WTC11 (cell line): ENCODE measurements around the gene SMIM11. TPM values are rescaled to one million over a fixed set of nuclear protein-coding genes. Genes with fewer than 3 reads are reported as not detected.

ENCODE experiments used
- ATAC-seq: fragments of 200-7000 bp; cut with Tn5 transposase; 2 replicates; pipeline ENCODE4 v1.10.0; 2021; ENCODE audit warnings: mild to moderate bottlenecking, moderate library complexity
- CTCF ChIA-PET: fragments of 300-600 bp; sonication (Branson Sonifier 250); formaldehyde crosslinking; loops from one replicate; lab custom pipeline; 2021; ENCODE audit warnings: antibody characterized with exemption; lab: Charles Lee
- POLR2A ChIA-PET: fragments of 350-600 bp; sonication (Branson Sonifier 250); formaldehyde crosslinking; loops from one replicate; lab custom pipeline; 2021; ENCODE audit warnings: antibody characterized with exemption; lab: Charles Lee
- DNase-seq: peaks from one replicate; pipeline ENCODE4 v3.0.0; 2021; ENCODE audit warnings: low spot score
- H3K27ac Mint-ChIP-seq: 2 replicates; pipeline ENCODE4 v1.8.0; 2021; ENCODE audit warnings: mixed read lengths
- H3K27me3 Mint-ChIP-seq: 2 replicates; pipeline ENCODE4 v1.8.0; 2021; ENCODE audit warnings: low read depth, mild to moderate bottlenecking, moderate library complexity, mixed read lengths
- H3K36me3 Mint-ChIP-seq: 2 replicates; pipeline ENCODE4 v1.8.0; 2021; ENCODE audit warnings: mixed read lengths
- H3K4me1 Mint-ChIP-seq: 2 replicates; pipeline ENCODE4 v1.8.0; 2022; ENCODE audit warnings: mixed read lengths
- H3K4me3 Mint-ChIP-seq: 2 replicates; pipeline ENCODE4 v1.8.0; 2021; ENCODE audit warnings: mild to moderate bottlenecking, moderate library complexity, mixed read lengths
- H3K9me3 Mint-ChIP-seq: 2 replicates; pipeline ENCODE4 v1.8.0; 2021; ENCODE audit warnings: mixed read lengths
- CBFB ChIP-seq: sonication (generic); formaldehyde crosslinking; IDR thresholded peaks from 2 replicates; pipeline ENCODE4 v1.8.1; 2022; ENCODE audit warnings: mild to moderate bottlenecking, low read depth, missing genetic modification reagents
- ESRRA ChIP-seq: sonication (generic); formaldehyde crosslinking; IDR thresholded peaks from 2 replicates; pipeline ENCODE4 v1.8.1; 2022; ENCODE audit warnings: mild to moderate bottlenecking, missing genetic modification reagents, borderline replicate concordance
- FOXJ3 ChIP-seq: sonication (generic); formaldehyde crosslinking; IDR thresholded peaks from 2 replicates; pipeline ENCODE4 v1.9.0; 2021; ENCODE audit warnings: missing genetic modification reagents, mild to moderate bottlenecking, borderline replicate concordance
- FOXK1 ChIP-seq: sonication (generic); formaldehyde crosslinking; IDR thresholded peaks from 2 replicates; pipeline ENCODE4 v1.8.0; 2022; ENCODE audit warnings: mild to moderate bottlenecking, moderate library complexity, missing genetic modification reagents
- GTF2I ChIP-seq: fragments of 250-450 bp; sonication (Bioruptor Pico); conservative IDR thresholded peaks from 2 replicates; pipeline ENCODE4 v1.4.0; 2021; ENCODE audit warnings: mild to moderate bottlenecking
- HMGA2 ChIP-seq: fragments of 250-450 bp; sonication (Bioruptor Pico); IDR thresholded peaks from 2 replicates; pipeline ENCODE4 v1.4.0; 2021; ENCODE audit warnings: mild to moderate bottlenecking, moderate library complexity
- KAT7 ChIP-seq: sonication (generic); formaldehyde crosslinking; IDR thresholded peaks from 2 replicates; pipeline ENCODE4 v1.8.1; 2023; ENCODE audit warnings: missing genetic modification reagents, mild to moderate bottlenecking, borderline replicate concordance
- NFE2L1 ChIP-seq: sonication (generic); formaldehyde crosslinking; IDR thresholded peaks from 2 replicates; pipeline ENCODE4 v1.8.1; 2023; ENCODE audit warnings: missing genetic modification reagents
- NR1H2 ChIP-seq: sonication (generic); formaldehyde crosslinking; IDR thresholded peaks from 2 replicates; pipeline ENCODE4 v1.9.0; 2021; ENCODE audit warnings: mild to moderate bottlenecking, moderate library complexity, missing genetic modification reagents
- NR2C2 ChIP-seq: sonication (generic); formaldehyde crosslinking; IDR thresholded peaks from 2 replicates; pipeline ENCODE4 v1.8.0; 2022; ENCODE audit warnings: mild to moderate bottlenecking, missing genetic modification reagents
- NR3C1 ChIP-seq: sonication (generic); formaldehyde crosslinking; conservative IDR thresholded peaks from 2 replicates; pipeline ENCODE4 v1.8.1; 2023; ENCODE audit warnings: low read depth, mild to moderate bottlenecking, missing genetic modification reagents
- TEAD4 ChIP-seq: sonication (generic); formaldehyde crosslinking; IDR thresholded peaks from 2 replicates; pipeline ENCODE4 v1.8.0; 2022; ENCODE audit warnings: mild to moderate bottlenecking, missing genetic modification reagents
- TP53 ChIP-seq: sonication (generic); formaldehyde crosslinking; IDR thresholded peaks from 2 replicates; pipeline ENCODE4 v1.8.1; 2023; ENCODE audit warnings: mild to moderate bottlenecking, missing genetic modification reagents
- ZBTB21 ChIP-seq: sonication (generic); formaldehyde crosslinking; IDR thresholded peaks from 2 replicates; pipeline ENCODE4 v1.8.1; 2023; ENCODE audit warnings: mild to moderate bottlenecking, missing genetic modification reagents, borderline replicate concordance
- ZNF219 ChIP-seq: sonication (generic); formaldehyde crosslinking; IDR thresholded peaks from 2 replicates; pipeline ENCODE4 v1.8.0; 2023; ENCODE audit warnings: missing genetic modification reagents, mild to moderate bottlenecking, borderline replicate concordance
- ZNF512 ChIP-seq: sonication (generic); formaldehyde crosslinking; IDR thresholded peaks from 2 replicates; pipeline ENCODE4 v1.8.1; 2022; ENCODE audit warnings: missing genetic modification reagents, borderline replicate concordance
- ZSCAN18 ChIP-seq: fragments of 250-450 bp; sonication (Bioruptor Pico); IDR thresholded peaks from 2 replicates; pipeline ENCODE4 v2.1.2; 2022; ENCODE audit warnings: mild to moderate bottlenecking, moderate library complexity
- total RNA-seq: library from RNA; stranded (reverse); gene quantifications from 3 replicates; pipeline ENCODE4 v1.2.3, GENCODE V29; 2021
- TF ChIP-seq, protein P1 (sequence below): sonication (generic); formaldehyde crosslinking; IDR thresholded peaks from 2 replicates; pipeline ENCODE4 v1.8.1; 2022; ENCODE audit warnings: low read depth, missing genetic modification reagents, borderline replicate concordance
- TF ChIP-seq, protein P2 (sequence below): sonication (generic); formaldehyde crosslinking; IDR thresholded peaks from 2 replicates; pipeline ENCODE4 v1.8.0; 2023; ENCODE audit warnings: mild to moderate bottlenecking, missing genetic modification reagents
- TF ChIP-seq, protein P3 (sequence below): sonication (generic); formaldehyde crosslinking; IDR thresholded peaks from 2 replicates; pipeline ENCODE4 v1.8.0; 2022; ENCODE audit warnings: mild to moderate bottlenecking, missing genetic modification reagents
- TF ChIP-seq, protein P4 (sequence below): sonication (generic); formaldehyde crosslinking; IDR thresholded peaks from 2 replicates; pipeline ENCODE4 v1.8.1; 2023; ENCODE audit warnings: mild to moderate bottlenecking, moderate library complexity, missing genetic modification reagents
- TF ChIP-seq, protein P5 (sequence below): sonication (generic); formaldehyde crosslinking; IDR thresholded peaks from 2 replicates; pipeline ENCODE4 v1.8.1; 2022; ENCODE audit warnings: mild to moderate bottlenecking, moderate library complexity, missing genetic modification reagents

The SMIM11 gene
- total RNA-seq, 1 experiment from 2014 or later: 1.4 TPM

- H3K36me3 Mint-ChIP-seq: no peaks in the 10 kb centered on the region
- no peak for ATAC-seq
- no peak for TF ChIP-seq CBFB (CRISPR knock-in tag)
- TF ChIP-seq NFE2L1 (CRISPR knock-in tag): no peak
- TF ChIP-seq ZBTB21 (CRISPR knock-in tag): no peak
- no peak for TF ChIP-seq ZNF219 (CRISPR knock-in tag)
- no peak for TF ChIP-seq FOXJ3 (CRISPR knock-in tag)
- no peak for TF ChIP-seq NR1H2 (CRISPR knock-in tag)
- no peak for TF ChIP-seq TEAD4 (CRISPR knock-in tag)
- no peak for TF ChIP-seq ZSCAN18 (CRISPR knock-in tag)
- TF ChIP-seq, protein P1, sequence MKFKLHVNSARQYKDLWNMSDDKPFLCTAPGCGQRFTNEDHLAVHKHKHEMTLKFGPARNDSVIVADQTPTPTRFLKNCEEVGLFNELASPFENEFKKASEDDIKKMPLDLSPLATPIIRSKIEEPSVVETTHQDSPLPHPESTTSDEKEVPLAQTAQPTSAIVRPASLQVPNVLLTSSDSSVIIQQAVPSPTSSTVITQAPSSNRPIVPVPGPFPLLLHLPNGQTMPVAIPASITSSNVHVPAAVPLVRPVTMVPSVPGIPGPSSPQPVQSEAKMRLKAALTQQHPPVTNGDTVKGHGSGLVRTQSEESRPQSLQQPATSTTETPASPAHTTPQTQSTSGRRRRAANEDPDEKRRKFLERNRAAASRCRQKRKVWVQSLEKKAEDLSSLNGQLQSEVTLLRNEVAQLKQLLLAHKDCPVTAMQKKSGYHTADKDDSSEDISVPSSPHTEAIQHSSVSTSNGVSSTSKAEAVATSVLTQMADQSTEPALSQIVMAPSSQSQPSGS: no peak
- no peak for TF ChIP-seq TP53 (CRISPR knock-in tag)
- TF ChIP-seq GTF2I (CRISPR knock-in tag): no peak
- TF ChIP-seq ESRRA (CRISPR knock-in tag): no peak
- no peak for TF ChIP-seq HMGA2
- TF ChIP-seq, protein P2, sequence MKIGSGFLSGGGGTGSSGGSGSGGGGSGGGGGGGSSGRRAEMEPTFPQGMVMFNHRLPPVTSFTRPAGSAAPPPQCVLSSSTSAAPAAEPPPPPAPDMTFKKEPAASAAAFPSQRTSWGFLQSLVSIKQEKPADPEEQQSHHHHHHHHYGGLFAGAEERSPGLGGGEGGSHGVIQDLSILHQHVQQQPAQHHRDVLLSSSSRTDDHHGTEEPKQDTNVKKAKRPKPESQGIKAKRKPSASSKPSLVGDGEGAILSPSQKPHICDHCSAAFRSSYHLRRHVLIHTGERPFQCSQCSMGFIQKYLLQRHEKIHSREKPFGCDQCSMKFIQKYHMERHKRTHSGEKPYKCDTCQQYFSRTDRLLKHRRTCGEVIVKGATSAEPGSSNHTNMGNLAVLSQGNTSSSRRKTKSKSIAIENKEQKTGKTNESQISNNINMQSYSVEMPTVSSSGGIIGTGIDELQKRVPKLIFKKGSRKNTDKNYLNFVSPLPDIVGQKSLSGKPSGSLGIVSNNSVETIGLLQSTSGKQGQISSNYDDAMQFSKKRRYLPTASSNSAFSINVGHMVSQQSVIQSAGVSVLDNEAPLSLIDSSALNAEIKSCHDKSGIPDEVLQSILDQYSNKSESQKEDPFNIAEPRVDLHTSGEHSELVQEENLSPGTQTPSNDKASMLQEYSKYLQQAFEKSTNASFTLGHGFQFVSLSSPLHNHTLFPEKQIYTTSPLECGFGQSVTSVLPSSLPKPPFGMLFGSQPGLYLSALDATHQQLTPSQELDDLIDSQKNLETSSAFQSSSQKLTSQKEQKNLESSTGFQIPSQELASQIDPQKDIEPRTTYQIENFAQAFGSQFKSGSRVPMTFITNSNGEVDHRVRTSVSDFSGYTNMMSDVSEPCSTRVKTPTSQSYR (CRISPR knock-in tag): no peak
- TF ChIP-seq, protein P3, sequence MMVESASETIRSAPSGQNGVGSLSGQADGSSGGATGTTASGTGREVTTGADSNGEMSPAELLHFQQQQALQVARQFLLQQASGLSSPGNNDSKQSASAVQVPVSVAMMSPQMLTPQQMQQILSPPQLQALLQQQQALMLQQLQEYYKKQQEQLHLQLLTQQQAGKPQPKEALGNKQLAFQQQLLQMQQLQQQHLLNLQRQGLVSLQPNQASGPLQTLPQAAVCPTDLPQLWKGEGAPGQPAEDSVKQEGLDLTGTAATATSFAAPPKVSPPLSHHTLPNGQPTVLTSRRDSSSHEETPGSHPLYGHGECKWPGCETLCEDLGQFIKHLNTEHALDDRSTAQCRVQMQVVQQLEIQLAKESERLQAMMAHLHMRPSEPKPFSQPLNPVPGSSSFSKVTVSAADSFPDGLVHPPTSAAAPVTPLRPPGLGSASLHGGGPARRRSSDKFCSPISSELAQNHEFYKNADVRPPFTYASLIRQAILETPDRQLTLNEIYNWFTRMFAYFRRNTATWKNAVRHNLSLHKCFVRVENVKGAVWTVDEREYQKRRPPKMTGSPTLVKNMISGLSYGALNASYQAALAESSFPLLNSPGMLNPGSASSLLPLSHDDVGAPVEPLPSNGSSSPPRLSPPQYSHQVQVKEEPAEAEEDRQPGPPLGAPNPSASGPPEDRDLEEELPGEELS (CRISPR knock-in tag): no peak
- no peak for TF ChIP-seq NR2C2 (CRISPR knock-in tag)
- no peaks in the 10 kb centered on the region for H3K27me3 Mint-ChIP-seq
- no peaks in the 10 kb centered on the region for H3K9me3 Mint-ChIP-seq
- ChIA-PET CTCF (interaction anchor here (3.9 kb wide), 1 partner anchor 11 kb away, joined by 17 read pairs; no protein-coding TSS in a partner anchor), POLR2A (no interaction called here)
- H3K4me1 Mint-ChIP-seq: 0 out of 2 replicates have a peak, but pooled peaks cover 6% of the 10 kb centered on the region
- no peak overlapping the region for H3K4me3 Mint-ChIP-seq
- DNase-seq: no peak
- no peak overlapping the region for H3K27ac Mint-ChIP-seq
These were observed 38.4 kb upstream of the SMIM11 start for GRCh38 chr21:34336756-34337391.

DNA sequence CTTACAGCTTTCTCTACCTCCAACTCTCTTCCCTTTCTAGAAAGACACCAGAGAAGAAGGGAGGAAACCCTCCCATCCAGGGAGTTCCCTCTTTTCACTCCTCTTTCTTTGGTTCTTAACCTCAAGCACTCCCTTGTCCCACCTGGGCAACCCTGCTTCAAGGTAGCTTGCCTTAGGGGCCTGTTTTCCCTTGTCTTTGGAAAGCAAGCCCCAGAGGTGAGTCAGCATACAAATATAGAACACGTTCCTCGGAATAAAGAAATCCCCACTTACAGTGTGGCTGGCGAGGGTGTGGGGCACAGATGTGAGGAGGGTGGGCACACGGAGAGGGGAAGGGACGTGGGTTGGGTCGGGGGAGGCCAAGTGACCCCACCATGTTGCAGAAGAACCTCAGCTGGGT, 37.6 kb upstream of the SMIM11 start:
- H3K27ac Mint-ChIP-seq: no peak overlapping the region
- CTCF ChIA-PET: interaction anchor here (3.9 kb wide), 1 partner anchor 10 kb away, joined by 17 read pairs; no protein-coding TSS in a partner anchor
- TF ChIP-seq FOXK1 (no peak), KAT7 (CRISPR knock-in tag) (no peak), ZNF512 (CRISPR knock-in tag) (no peak), NR2C2 (CRISPR knock-in tag) (no peak), ZNF219 (CRISPR knock-in tag) (no peak), NR3C1 (CRISPR knock-in tag) (no peak)
- TF ChIP-seq, protein P4, sequence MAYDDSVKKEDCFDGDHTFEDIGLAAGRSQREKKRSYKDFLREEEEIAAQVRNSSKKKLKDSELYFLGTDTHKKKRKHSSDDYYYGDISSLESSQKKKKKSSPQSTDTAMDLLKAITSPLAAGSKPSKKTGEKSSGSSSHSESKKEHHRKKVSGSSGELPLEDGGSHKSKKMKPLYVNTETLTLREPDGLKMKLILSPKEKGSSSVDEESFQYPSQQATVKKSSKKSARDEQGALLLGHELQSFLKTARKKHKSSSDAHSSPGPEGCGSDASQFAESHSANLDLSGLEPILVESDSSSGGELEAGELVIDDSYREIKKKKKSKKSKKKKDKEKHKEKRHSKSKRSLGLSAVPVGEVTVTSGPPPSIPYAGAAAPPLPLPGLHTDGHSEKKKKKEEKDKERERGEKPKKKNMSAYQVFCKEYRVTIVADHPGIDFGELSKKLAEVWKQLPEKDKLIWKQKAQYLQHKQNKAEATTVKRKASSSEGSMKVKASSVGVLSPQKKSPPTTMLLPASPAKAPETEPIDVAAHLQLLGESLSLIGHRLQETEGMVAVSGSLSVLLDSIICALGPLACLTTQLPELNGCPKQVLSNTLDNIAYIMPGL (CRISPR knock-in tag): no peak
- TF ChIP-seq, protein P5, sequence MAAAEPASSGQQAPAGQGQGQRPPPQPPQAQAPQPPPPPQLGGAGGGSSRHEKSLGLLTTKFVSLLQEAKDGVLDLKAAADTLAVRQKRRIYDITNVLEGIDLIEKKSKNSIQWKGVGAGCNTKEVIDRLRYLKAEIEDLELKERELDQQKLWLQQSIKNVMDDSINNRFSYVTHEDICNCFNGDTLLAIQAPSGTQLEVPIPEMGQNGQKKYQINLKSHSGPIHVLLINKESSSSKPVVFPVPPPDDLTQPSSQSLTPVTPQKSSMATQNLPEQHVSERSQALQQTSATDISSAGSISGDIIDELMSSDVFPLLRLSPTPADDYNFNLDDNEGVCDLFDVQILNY (CRISPR knock-in tag): no peak

More for the DNA sequence above, 37.6 kb upstream of the SMIM11 start:
- H3K36me3 Mint-ChIP-seq: no peaks in the 10 kb centered on the region
- 0 out of 2 replicates have a peak, but pooled peaks cover 6% of the 10 kb centered on the region for H3K4me1 Mint-ChIP-seq
- no peaks in the 10 kb centered on the region for H3K27me3 Mint-ChIP-seq
- H3K4me3 Mint-ChIP-seq: no peak overlapping the region
- POLR2A ChIA-PET: no interaction called here
- DNase-seq: no peak
- ATAC-seq: no peak
- no peaks in the 10 kb centered on the region for H3K9me3 Mint-ChIP-seq
